HG03565 (cell line): ENCODE measurements around the gene LVRN.
A peak's percentile ranks its signal among the peaks of the same experiment; 100 is the strongest.

ENCODE experiments used
- ATAC-seq: cut with Tn5 transposase; IDR thresholded peaks from one replicate; pipeline ENCODE4 v1.9.1; 2021; ENCODE audit warnings: mild to moderate bottlenecking, moderate library complexity; ENCODE audit not compliant: unreplicated experiment

The LVRN gene

GRCh38 chr5:116013207-116013785 lies 51.0 kb downstream of the LVRN start:
- ATAC-seq: no peak

GRCh38 chr5:116013936-116014335 lies 51.7 kb downstream of the LVRN start:
- no peak for ATAC-seq

- ATAC-seq: no peak
These were observed 61.3 kb downstream of the LVRN start for GRCh38 chr5:116023619-116024018.

GRCh38 chr5:116025866-116026265 lies 63.6 kb downstream of the LVRN start:
- ATAC-seq: no peak

- peak; percentile 90 for ATAC-seq
These were observed 69.8 kb downstream of the LVRN start, which contains the start of gene ARL14EPL for GRCh38 chr5:116032094-116032517. Gene ARL14EPL (plus strand): TSS chr5:116032472. CDS start chr5:116051466, 18,994 bp downstream.

- no peak for ATAC-seq
These were observed 70.7 kb downstream of the LVRN start for GRCh38 chr5:116032991-116033390.

- no peak for ATAC-seq
These were observed 72.8 kb downstream of the LVRN start for GRCh38 chr5:116035123-116035522.

- no peak for ATAC-seq
These were observed 75.1 kb downstream of the LVRN start for GRCh38 chr5:116037236-116037822.

- ATAC-seq: peak; percentile 84
These were observed 76.5 kb downstream of the LVRN start for GRCh38 chr5:116038817-116039216.

GRCh38 chr5:116042375-116042774 lies 80.1 kb downstream of the LVRN start:
- ATAC-seq: no peak

- ATAC-seq: no peak
These were observed 81.8 kb downstream of the LVRN start for GRCh38 chr5:116044073-116044472.

GRCh38 chr5:116045821-116046220 lies 83.5 kb downstream of the LVRN start:
- ATAC-seq: no peak

- no peak for ATAC-seq
These were observed 84.0 kb downstream of the LVRN start for GRCh38 chr5:116046261-116046660.

- no peak for ATAC-seq
These were observed 84.5 kb downstream of the LVRN start for GRCh38 chr5:116046823-116047222.

- no peak for ATAC-seq
These were observed 96.2 kb downstream of the LVRN start for GRCh38 chr5:116058346-116058936.

GRCh38 chr5:116062352-116062751 lies 100.1 kb downstream of the LVRN start:
- ATAC-seq: no peak

- no peak for ATAC-seq
These were observed 101.7 kb downstream of the LVRN start for GRCh38 chr5:116063950-116064349.

GRCh38 chr5:116068028-116068632 lies 105.9 kb downstream of the LVRN start:
- no peak for ATAC-seq

- no peak for ATAC-seq
These were observed 108.9 kb downstream of the LVRN start for GRCh38 chr5:116071211-116071610.

GRCh38 chr5:116075191-116075831 lies 113.0 kb downstream of the LVRN start:
- ATAC-seq: no peak

GRCh38 chr5:116076496-116076895 lies 114.2 kb downstream of the LVRN start:
- peak; percentile 99 for ATAC-seq
